ENCODE data around the gene FAM53B. TPM values are rescaled to one million over a fixed set of nuclear protein-coding genes. Genes with fewer than 3 reads are reported as not detected.

FAM53B gene
- total RNA-seq, 4 donors from 2014 or later: 60.8 to 84.8 (median 78.8) TPM

GRCh38 chr10:124658591-124659242 lies 85.5 kb downstream of the FAM53B start:
- Histone ChIP-seq H3K27ac (peak overlapping the region; percentile 30 to 79 (median 50)), H3K27me3 (no peaks in the 10 kb centered on the region), H3K9me3 (no peaks in the 10 kb centered on the region), H3K36me3 (peaks cover 0 to 29% (median 0%) of the 10 kb centered on the region in 3 donors), H3K4me3 (no peak overlapping the region), H3K4me1 (peaks cover 0 to 85% (median 38%) of the 10 kb centered on the region in 4 donors)
- TF ChIP-seq POLR2A (IDR thresholded peaks at IDR 0.05) (no peak), EP300 (IDR thresholded peaks at IDR 0.05) (no peak)
- DNase-seq (ENCODE audit: low spot score in 2 of 2): no peak
- WGBS, 2 donors: 89 to 93% methylated on average over 10 to 12 of the region's 12 CpGs

GRCh38 chr10:124657806-124658205 lies 86.4 kb downstream of the FAM53B start:
- H3K27ac ChIP-seq: peak overlapping the region; percentile 30 to 79 (median 50)
- no peak for TF ChIP-seq CTCF (IDR thresholded peaks at IDR 0.05)
- TF ChIP-seq POLR2A (IDR thresholded peaks at IDR 0.05): no peak
- TF ChIP-seq EP300 (IDR thresholded peaks at IDR 0.05): no peak
- DNase-seq (ENCODE audit: low spot score in 2 of 2): no peak
- WGBS, 2 donors: 41 to 58% methylated on average over 9 of the region's 9 CpGs
- peaks cover 0 to 85% (median 46%) of the 10 kb centered on the region in 4 donors for H3K4me1 ChIP-seq
- no peak overlapping the region for H3K4me3 ChIP-seq
- H3K9me3 ChIP-seq: no peaks in the 10 kb centered on the region
- peaks cover 0 to 20% (median 0%) of the 10 kb centered on the region in 3 donors for H3K36me3 ChIP-seq
- no peaks in the 10 kb centered on the region for H3K27me3 ChIP-seq

GRCh38 chr10:124656541-124656940 lies 87.6 kb downstream of the FAM53B start:
- Histone ChIP-seq H3K4me3 (no peak overlapping the region), H3K27ac (peak overlapping the region in 1 of 4 donors; percentile 39), H3K4me1 (peaks cover 0 to 93% (median 54%) of the 10 kb centered on the region in 4 donors), H3K27me3 (no peaks in the 10 kb centered on the region), H3K36me3 (peaks cover 0 to 19% (median 0%) of the 10 kb centered on the region in 3 donors), H3K9me3 (no peaks in the 10 kb centered on the region)
- 54 to 63% methylated on average over 6 of the region's 6 CpGs for WGBS, 2 donors
- TF ChIP-seq CTCF (IDR thresholded peaks at IDR 0.05): no peak
- no peak for TF ChIP-seq EP300 (IDR thresholded peaks at IDR 0.05)
- TF ChIP-seq POLR2A (IDR thresholded peaks at IDR 0.05): no peak
- no peak for DNase-seq (ENCODE audit: low spot score in 2 of 2)

GRCh38 chr10:124656113-124656490 lies 88.1 kb downstream of the FAM53B start:
- H3K27me3 ChIP-seq: no peaks in the 10 kb centered on the region
- peaks cover 0 to 14% (median 0%) of the 10 kb centered on the region in 3 donors for H3K36me3 ChIP-seq
- H3K4me1 ChIP-seq: peaks cover 0 to 93% (median 59%) of the 10 kb centered on the region in 4 donors
- 91 to 97% methylated on average over 7 of the region's 7 CpGs for WGBS, 2 donors
- no peaks in the 10 kb centered on the region for H3K9me3 ChIP-seq
- TF ChIP-seq CTCF (IDR thresholded peaks at IDR 0.05) (no peak), POLR2A (IDR thresholded peaks at IDR 0.05) (no peak), EP300 (IDR thresholded peaks at IDR 0.05) (no peak)
- no peak overlapping the region for H3K4me3 ChIP-seq
- DNase-seq (ENCODE audit: low spot score in 2 of 2): no peak
- H3K27ac ChIP-seq: peak overlapping the region in 1 of 4 donors; percentile 39

GRCh38 chr10:124655191-124656112 lies 88.7 kb downstream of the FAM53B start:
- TF ChIP-seq EP300 (IDR thresholded peaks at IDR 0.05) (no peak), CTCF (IDR thresholded peaks at IDR 0.05) (no peak), POLR2A (IDR thresholded peaks at IDR 0.05) (no peak)
- peaks cover 0 to 13% (median 0%) of the 10 kb centered on the region in 3 donors for H3K36me3 ChIP-seq
- H3K4me1 ChIP-seq: peaks cover 0 to 96% (median 64%) of the 10 kb centered on the region in 4 donors
- no peaks in the 10 kb centered on the region for H3K9me3 ChIP-seq
- no peaks in the 10 kb centered on the region for H3K27me3 ChIP-seq
- peak overlapping the region in 3 of 4 donors; percentile 32 to 91 (median 84) for H3K27ac ChIP-seq
- H3K4me3 ChIP-seq: no peak overlapping the region
- no peak for DNase-seq (ENCODE audit: low spot score in 2 of 2)
- WGBS, 2 donors: 83 to 89% methylated on average over 12 to 13 of the region's 13 CpGs

Data from tibial nerve (tissue), 4 donors.